ENCODE data around the gene LRRFIP2. TPM values are rescaled to one million over a fixed set of nuclear protein-coding genes. Genes with fewer than 3 reads are reported as not detected.
A peak's percentile ranks its signal among the peaks of the same experiment; 100 is the strongest.

Gene LRRFIP2
- total and polyA plus RNA-seq, 2 of the 4 experiments (the other 2 are of a cell fraction), result 20.6 to 31.0 TPM

- Histone ChIP-seq H3K9me3 (ENCODE audit: control insufficient read depth, insufficient read depth, low read length) (no peaks in the 10 kb centered on the region), H4K20me1 (ENCODE audit: insufficient read depth, low read length) (peaks cover 4% of the 10 kb centered on the region), H3K14ac (replicated peaks; ENCODE audit: low read depth, low read length) (no peak overlapping the region), H3K56ac (ENCODE audit: extremely low read depth, insufficient read depth, low read length) (no peak overlapping the region), H2BK20ac (ENCODE audit: low read depth, low read length) (no peak overlapping the region), H3K4me2 (ENCODE audit: low read depth, low read length) (no peak overlapping the region), H3K23ac (ENCODE audit: low read depth, low read length) (no peak overlapping the region), H3K4me1 (ENCODE audit: control insufficient read depth, insufficient read depth, low read length) (peaks cover 7% of the 10 kb centered on the region), H3K18ac (ENCODE audit: low read depth, low read length) (no peak overlapping the region), H4K91ac (ENCODE audit: insufficient read depth, low read depth, low read length) (no peak overlapping the region), H3K27ac (ENCODE audit: insufficient read depth, low read length) (no peak overlapping the region), H3K9me1 (ENCODE audit: insufficient read depth, low read length) (peaks cover 12% of the 10 kb centered on the region), H2AK9ac (replicated peaks; ENCODE audit: low read depth, low read length, poor library complexity) (no peak overlapping the region), H2AFZ (replicated peaks; ENCODE audit: low read length, poor library complexity) (no peak overlapping the region), H2BK120ac (ENCODE audit: low read depth, low read length) (no peak overlapping the region), H4K5ac (ENCODE audit: low read depth, low read length) (no peak overlapping the region), H2BK15ac (ENCODE audit: low read depth, low read length) (no peak overlapping the region), H2BK5ac (ENCODE audit: low read depth, low read length, poor library complexity, severe bottlenecking) (peak overlapping the region; percentile 30), H4K8ac (ENCODE audit: low read depth in 2 of 2, low read length in 2 of 2) (no peak overlapping the region), H3K36me3 (ENCODE audit: control insufficient read depth, insufficient read depth, low read length) (peaks cover 5% of the 10 kb centered on the region), H2AK5ac (ENCODE audit: low read depth, low read length) (no peak overlapping the region), H3K4me3 (ENCODE audit: insufficient read depth, low read depth, low read length) (no peak overlapping the region), H3K79me1 (ENCODE audit: low read depth in 1 of 2, low read length in 2 of 2) (peaks cover 20 to 43% of the 10 kb centered on the region in 2 experiments), H3K4ac (ENCODE audit: low read depth, low read length) (no peak overlapping the region), H3K9ac (ENCODE audit: low read depth, low read length) (no peak overlapping the region), H3K27me3 (ENCODE audit: control insufficient read depth, insufficient read depth, low read length) (no peaks in the 10 kb centered on the region)
- dilution Hi-C loops (cut with HindIII; ENCODE audit: low sequenced_read_pairs, unreplicated experiment), result no loop called here
- ChIA-PET POLR2A (ENCODE audit: unreplicated experiment) (no interaction called here), CTCF (interaction anchor here (0.7 kb wide), 1 partner anchor 29 kb away, joined by 3 read pairs; no protein-coding TSS in a partner anchor)
- no TSS peak for BruUV-seq (replicated peaks)
- WGBS, 2 experiments (ENCODE audit: extremely low coverage in 2 of 2, insufficient read length in 1 of 2), result no CpG with 5 or more reads among the region's 1 CpG
- in situ Hi-C loops (cut with MboI; ENCODE audit: low sequenced_read_pairs), result no loop called here
- TF ChIP-seq CHD1 (IDR thresholded peaks at IDR 0.05; ENCODE audit: low read depth, low read length) (no peak), NFE2L2 (IDR thresholded peaks at IDR 0.05; ENCODE audit: low read depth, low read length) (no peak), MXI1 (IDR thresholded peaks at IDR 0.05; ENCODE audit: borderline replicate concordance, low read depth, low read length) (no peak)
- DNase-seq (no peak), ATAC-seq (ENCODE audit: low read depth) (no peak)
- intact Hi-C loops (cut with micrococcal nuclease), result no loop called here
Observed at GRCh38 chr3:37116998-37117397, 57.4 kb downstream of the LRRFIP2 start.

All from IMR-90 (cell line).